ENCODE measurements around the gene EDN3. TPM values are rescaled to one million over a fixed set of nuclear protein-coding genes. Genes with fewer than 3 reads are reported as not detected.

The EDN3 gene
- total RNA-seq, 1 experiment from 2014 or later, result not detected

GRCh38 chr20:59335377-59335776 is 35.0 kb downstream of the EDN3 start (continued):
- no peak for TF ChIP-seq REST (IDR thresholded peaks at IDR 0.05; ENCODE audit: low read depth)
- TF ChIP-seq FOSL1 (IDR thresholded peaks at IDR 0.05; ENCODE audit: low read depth), result no peak

GRCh38 chr20:59336540-59336939 is 36.1 kb downstream of the EDN3 start:
- Histone ChIP-seq H4K20me1 (ENCODE audit: insufficient read depth) (no peaks in the 10 kb centered on the region), H3K9ac (ENCODE audit: low read length) (no peak overlapping the region), H3K9me2 (ENCODE audit: insufficient read depth) (no peaks in the 10 kb centered on the region), H3K4me1 (ENCODE audit: control insufficient read depth in 1 of 2, insufficient read depth in 2 of 2, low read length in 2 of 2) (no peaks in the 10 kb centered on the region), H2AFZ (ENCODE audit: low read depth, low read length, poor library complexity, severe bottlenecking) (no peak overlapping the region), H3K79me2 (ENCODE audit: insufficient read depth, low read length) (no peaks in the 10 kb centered on the region), H3K9me3 (ENCODE audit: control insufficient read depth in 1 of 2, insufficient read depth in 1 of 2, low read depth in 1 of 2, low read length in 2 of 2) (no peaks in the 10 kb centered on the region), H3K4me2 (ENCODE audit: low read length) (no peak overlapping the region), H3K27ac (ENCODE audit: low read depth, low read length) (no peak overlapping the region), H3K36me3 (ENCODE audit: control insufficient read depth in 1 of 2, insufficient read depth in 2 of 2, low read length in 2 of 2) (no peaks in the 10 kb centered on the region), H3K4me3 (replicated peaks in 1 of 2; ENCODE audit: low read depth in 1 of 2, low read length in 2 of 2) (no peak overlapping the region), H3K27me3 (ENCODE audit: insufficient read depth, low read length) (peaks cover 9% of the 10 kb centered on the region; the same call in 1 of the 2 replicates)
- intact Hi-C loops (cut with micrococcal nuclease), result no loop called here
- DNase-seq (ENCODE audit: low read depth, low spot score) (no peak), ATAC-seq (no peak)
- no TSS peak for BruUV-seq (replicated peaks)
- CTCF ChIA-PET, result interaction anchor here (0.6 kb wide), 1 partner anchor 106 kb away, joined by 3 read pairs; no protein-coding TSS in a partner anchor
- RAD21 ChIA-PET (ENCODE audit: low non-redundant PET in 1 of 2, low total read pairs in 2 of 2, uncharacterized antibody in 2 of 2, unreplicated experiment in 2 of 2), result no interaction called here
- POLR2A ChIA-PET, result no interaction called here
- no peak for TF ChIP-seq CBX3 (IDR thresholded peaks at IDR 0.05; ENCODE audit: low read depth)
- TF ChIP-seq SIN3A (IDR thresholded peaks at IDR 0.05; ENCODE audit: low read depth), result no peak
- TF ChIP-seq FOSL1 (IDR thresholded peaks at IDR 0.05; ENCODE audit: low read depth), result no peak
- no peak for TF ChIP-seq EZH2 (IDR thresholded peaks at IDR 0.05)
- no peak for TF ChIP-seq CEBPB (IDR thresholded peaks at IDR 0.05; ENCODE audit: low read depth)
- TF ChIP-seq MAX (IDR thresholded peaks at IDR 0.05), result no peak
- TF ChIP-seq POLR2AphosphoS5 (IDR thresholded peaks at IDR 0.05; ENCODE audit: low read depth, low read length), result no peak
- no peak for TF ChIP-seq POLR2A (IDR thresholded peaks at IDR 0.05; ENCODE audit: borderline replicate concordance, extremely low read depth, insufficient read depth, insufficient read length)
- TF ChIP-seq RAD21 (IDR thresholded peaks at IDR 0.05; ENCODE audit: low read depth), result no peak
- TF ChIP-seq YY1 (IDR thresholded peaks at IDR 0.05; ENCODE audit: extremely low read depth, insufficient replicate concordance, low read depth, low read length), result no peak
- no peak for TF ChIP-seq ZFX (IDR thresholded peaks at IDR 0.05)
- no peak for TF ChIP-seq JUND (IDR thresholded peaks at IDR 0.05)
- TF ChIP-seq ZBTB33 (IDR thresholded peaks at IDR 0.05; ENCODE audit: extremely low read depth, insufficient replicate concordance, low read length), result no peak
- TF ChIP-seq EZH2phosphoT487 (IDR thresholded peaks at IDR 0.05; ENCODE audit: borderline replicate concordance), result no peak
- no peak for TF ChIP-seq EGR1 (IDR thresholded peaks at IDR 0.05; ENCODE audit: low read depth)
- TF ChIP-seq ZNF274 (IDR thresholded peaks at IDR 0.05; ENCODE audit: low read depth, low read length), result no peak
- TF ChIP-seq SRF (IDR thresholded peaks at IDR 0.05; ENCODE audit: low read depth), result no peak
- TF ChIP-seq, protein P1, sequence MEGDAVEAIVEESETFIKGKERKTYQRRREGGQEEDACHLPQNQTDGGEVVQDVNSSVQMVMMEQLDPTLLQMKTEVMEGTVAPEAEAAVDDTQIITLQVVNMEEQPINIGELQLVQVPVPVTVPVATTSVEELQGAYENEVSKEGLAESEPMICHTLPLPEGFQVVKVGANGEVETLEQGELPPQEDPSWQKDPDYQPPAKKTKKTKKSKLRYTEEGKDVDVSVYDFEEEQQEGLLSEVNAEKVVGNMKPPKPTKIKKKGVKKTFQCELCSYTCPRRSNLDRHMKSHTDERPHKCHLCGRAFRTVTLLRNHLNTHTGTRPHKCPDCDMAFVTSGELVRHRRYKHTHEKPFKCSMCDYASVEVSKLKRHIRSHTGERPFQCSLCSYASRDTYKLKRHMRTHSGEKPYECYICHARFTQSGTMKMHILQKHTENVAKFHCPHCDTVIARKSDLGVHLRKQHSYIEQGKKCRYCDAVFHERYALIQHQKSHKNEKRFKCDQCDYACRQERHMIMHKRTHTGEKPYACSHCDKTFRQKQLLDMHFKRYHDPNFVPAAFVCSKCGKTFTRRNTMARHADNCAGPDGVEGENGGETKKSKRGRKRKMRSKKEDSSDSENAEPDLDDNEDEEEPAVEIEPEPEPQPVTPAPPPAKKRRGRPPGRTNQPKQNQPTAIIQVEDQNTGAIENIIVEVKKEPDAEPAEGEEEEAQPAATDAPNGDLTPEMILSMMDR (IDR thresholded peaks at IDR 0.05 in 2 of 3, conservative IDR thresholded peaks at IDR 0.05 in 1 of 3; ENCODE audit: borderline replicate concordance in 1 of 3, insufficient read depth in 1 of 3, low read depth in 2 of 3, low read length in 2 of 3), result no peak

All from HCT116 (cell line).